RWPE1 (cell line): Measurements from ENCODE around the gene HHATL.
A peak's percentile ranks its signal among the peaks of the same experiment; 100 is the strongest.

Experiments used
- CTCF ChIA-PET: fragments of 350-600 bp; sonication (Branson Sonifier 250); formaldehyde crosslinking; extraction: SDS; loops from one replicate; lab custom pipeline; 2021; lab: Yijun Ruan, JAX
- POLR2A ChIA-PET: fragments of 400-600 bp; formaldehyde crosslinking; extraction: SDS; loops from one replicate; lab custom pipeline; 2020; ENCODE audit warnings: antibody characterized with exemption; ENCODE audit not compliant: low non-redundant PET; lab: Yijun Ruan, JAX
- DNase-seq: peaks from one replicate; pipeline ENCODE4 v3.0.0; 2012; ENCODE audit warnings: low spot score
- H3K27ac ChIP-seq: fragments of 450-650 bp; 2 replicates; pipeline ENCODE4 v1.5.1; 2017
- CTCF ChIP-seq: fragments of 450-650 bp; conservative IDR thresholded peaks from 2 replicates; pipeline ENCODE4 v1.5.1; 2017; ENCODE audit warnings: low read depth, mild to moderate bottlenecking

Gene HHATL

GRCh38 chr3:42663581-42664437 is 38.8 kb downstream of the HHATL start:
- POLR2A ChIA-PET, result no interaction called here

GRCh38 chr3:42662813-42663535 is 39.6 kb downstream of the HHATL start:
- CTCF ChIA-PET, result no interaction called here
- H3K27ac ChIP-seq, result peak overlapping the region; percentile 31
- POLR2A ChIA-PET, result no interaction called here

More at GRCh38 chr3:42663581-42664437, 38.8 kb downstream of the HHATL start:
- no peak for DNase-seq
- no peak for TF ChIP-seq CTCF
- H3K27ac ChIP-seq, result 0 out of 2 replicates have a peak overlapping the region, but pooled peaks have one; percentile 31
- CTCF ChIA-PET, result no interaction called here

GRCh38 chr3:42662037-42662812 is 40.4 kb downstream of the HHATL start:
- CTCF ChIA-PET, result interaction anchor here (1.8 kb wide), 1 partner anchor 82 kb away, joined by 7 read pairs; no protein-coding TSS in a partner anchor
- POLR2A ChIA-PET, result no interaction called here

More at GRCh38 chr3:42662813-42663535, 39.6 kb downstream of the HHATL start:
- TF ChIP-seq CTCF, result no peak
- DNase-seq, result no peak

GRCh38 chr3:42661593-42662022 is 41.0 kb downstream of the HHATL start:
- peak overlapping the region; percentile 31 for H3K27ac ChIP-seq
- POLR2A ChIA-PET, result no interaction called here
- no peak for TF ChIP-seq CTCF
- CTCF ChIA-PET, result interaction anchor here (1.8 kb wide), 1 partner anchor 83 kb away, joined by 7 read pairs; no protein-coding TSS in a partner anchor
- DNase-seq, result no peak

More at GRCh38 chr3:42662037-42662812, 40.4 kb downstream of the HHATL start:
- no peak for TF ChIP-seq CTCF
- no peak for DNase-seq
- H3K27ac ChIP-seq, result peak overlapping the region; percentile 31

GRCh38 chr3:42660898-42661297 is 41.7 kb downstream of the HHATL start:
- ChIA-PET POLR2A (no interaction called here), CTCF (interaction anchor here (0.7 to 1.8 kb wide), 2 partner anchors 62 to 84 kb away, joined by 4 to 7 read pairs; no protein-coding TSS in a partner anchor)
- no peak for DNase-seq
- TF ChIP-seq CTCF, result no peak
- peak overlapping the region; percentile 86; the same call in 1 of the 2 replicates for H3K27ac ChIP-seq
